T-helper 1 cell (primary cell): ENCODE results near the gene RNU1-1.
"Not testable (repeated sequence)": the region's sequence is repeated elsewhere in the genome, so short reads cannot be mapped to it uniquely, and the experiment has no call there.

ENCODE experiments used
- DNase-seq, 5 donors: peaks; one replicate each; pipeline ENCODE4 v3.0.0-alpha.2; 2012 to 2020

RNU1-1 gene

GRCh38 chr1:16491056-16491675 lies 22.9 kb downstream of the RNU1-1 start:
- no peak for DNase-seq

- DNase-seq = not testable (repeated sequence)
Measured at GRCh38 chr1:16489195-16489880, 24.7 kb downstream of the RNU1-1 start.

- not testable (repeated sequence) for DNase-seq
Measured at GRCh38 chr1:16487011-16487410, 27.1 kb downstream of the RNU1-1 start.

- not testable (repeated sequence) for DNase-seq
Measured at GRCh38 chr1:16486316-16486715, 27.8 kb downstream of the RNU1-1 start.

- DNase-seq = no peak
Measured at GRCh38 chr1:16484931-16485330, 29.2 kb downstream of the RNU1-1 start.

GRCh38 chr1:16484501-16484835 lies 29.6 kb downstream of the RNU1-1 start:
- DNase-seq = no peak

GRCh38 chr1:16483639-16484500 lies 30.2 kb downstream of the RNU1-1 start:
- DNase-seq = not testable (repeated sequence)

GRCh38 chr1:16483146-16483545 lies 30.9 kb downstream of the RNU1-1 start:
- DNase-seq = not testable (repeated sequence)

- DNase-seq = no peak
Measured at GRCh38 chr1:16478091-16478490, 36.0 kb downstream of the RNU1-1 start.

- DNase-seq = not testable (repeated sequence)
Measured at GRCh38 chr1:16475771-16476770, 38.0 kb downstream of the RNU1-1 start.

- not testable (repeated sequence) for DNase-seq
Measured at GRCh38 chr1:16474891-16475290, 39.2 kb downstream of the RNU1-1 start.

- DNase-seq = no peak
Measured at GRCh38 chr1:16474166-16474800, 39.8 kb downstream of the RNU1-1 start.

GRCh38 chr1:16468558-16468957 lies 45.5 kb downstream of the RNU1-1 start:
- DNase-seq = no peak

- no peak for DNase-seq
Measured at GRCh38 chr1:16464917-16465625, 49.0 kb downstream of the RNU1-1 start.
